ENCODE data around the gene CHN2.

- TF ChIP-seq ZC3H10 (CRISPR knock-in tag; IDR thresholded peaks at IDR 0.05) (no peak), ISL1 (CRISPR knock-in tag; IDR thresholded peaks at IDR 0.05) (no peak), PPARA (CRISPR knock-in tag; IDR thresholded peaks at IDR 0.05; ENCODE audit: borderline replicate concordance) (no peak), TCF4 (CRISPR knock-in tag; IDR thresholded peaks at IDR 0.05; ENCODE audit: borderline replicate concordance) (no peak), ZFP30 (CRISPR knock-in tag; IDR thresholded peaks at IDR 0.05) (no peak), ZFP3 (CRISPR knock-in tag; IDR thresholded peaks at IDR 0.05) (no peak), CSDC2 (CRISPR knock-in tag; IDR thresholded peaks at IDR 0.05) (no peak), ARNTL (CRISPR knock-in tag; IDR thresholded peaks at IDR 0.05; ENCODE audit: borderline replicate concordance, low read depth) (no peak), ZNF565 (CRISPR knock-in tag; conservative IDR thresholded peaks at IDR 0.05; ENCODE audit: low read depth) (no peak), TSHZ2 (CRISPR knock-in tag; IDR thresholded peaks at IDR 0.05) (no peak), TOX (CRISPR knock-in tag; IDR thresholded peaks at IDR 0.05; ENCODE audit: borderline replicate concordance) (no peak)
Observed at GRCh38 chr7:29292886-29293658, 98.5 kb downstream of the CHN2 start.

All from SK-N-SH treated with all-trans-retinoic acid at 6 μM for 48 hours (cell line).